SK-N-SH treated with all-trans-retinoic acid at 6 μM for 48 hours (cell line): ENCODE data around the gene PSME4.

ENCODE experiments used
- ATAC-seq: fragments of 200-7000 bp; cut with Tn5 transposase; 3 replicates; pipeline ENCODE4 v1.9.1; 2020; ENCODE audit warnings: mild to moderate bottlenecking, moderate library complexity
- ARNTL ChIP-seq: fragments of 450-650 bp; formaldehyde crosslinking; IDR thresholded peaks from 2 replicates; pipeline ENCODE4 v1.5.0; 2020; ENCODE audit warnings: low read depth, mild to moderate bottlenecking, moderate library complexity, borderline replicate concordance
- BACH2 ChIP-seq: fragments of 250-450 bp; sonication (Bioruptor Pico); IDR thresholded peaks from 2 replicates; pipeline ENCODE4 v1.9.0; 2021; ENCODE audit warnings: mild to moderate bottlenecking, borderline replicate concordance
- CSDC2 ChIP-seq: fragments of 250-450 bp; sonication (Bioruptor Pico); IDR thresholded peaks from 2 replicates; pipeline ENCODE4 v1.5.0; 2020; ENCODE audit warnings: mild to moderate bottlenecking, moderate library complexity
- ISL1 ChIP-seq: fragments of 250-450 bp; sonication (Bioruptor Pico); IDR thresholded peaks from 2 replicates; pipeline ENCODE4 v2.1.2; 2022; ENCODE audit warnings: mild to moderate bottlenecking, moderate library complexity
- OSR1 ChIP-seq: fragments of 250-450 bp; sonication (Bioruptor Pico); IDR thresholded peaks from 2 replicates; pipeline ENCODE4 v1.8.0; 2022; ENCODE audit warnings: moderate library complexity, mild to moderate bottlenecking, inconsistent platforms
- PATZ1 ChIP-seq: fragments of 250-450 bp; sonication (Bioruptor Pico); IDR thresholded peaks from 2 replicates; pipeline ENCODE4 v1.8.0; 2020; ENCODE audit warnings: mild to moderate bottlenecking, moderate library complexity, borderline replicate concordance
- RARB ChIP-seq: fragments of 250-450 bp; sonication (Bioruptor Pico); IDR thresholded peaks from 2 replicates; pipeline ENCODE4 v1.8.0; 2021; ENCODE audit warnings: mild to moderate bottlenecking, moderate library complexity
- TCF4 ChIP-seq: fragments of 250-450 bp; sonication (Bioruptor Pico); IDR thresholded peaks from 2 replicates; pipeline ENCODE4 v1.8.0; 2021; ENCODE audit warnings: mild to moderate bottlenecking, moderate library complexity, borderline replicate concordance
- TOX ChIP-seq: fragments of 250-450 bp; sonication (Bioruptor Pico); IDR thresholded peaks from 2 replicates; pipeline ENCODE4 v1.8.0; 2021; ENCODE audit warnings: mild to moderate bottlenecking, moderate library complexity, borderline replicate concordance
- TSHZ2 ChIP-seq: fragments of 250-450 bp; sonication (Bioruptor Pico); IDR thresholded peaks from 2 replicates; pipeline ENCODE4 v1.5.0; 2020; ENCODE audit warnings: mild to moderate bottlenecking, moderate library complexity
- ZC3H10 ChIP-seq: fragments of 250-450 bp; sonication (Bioruptor Pico); IDR thresholded peaks from 2 replicates; pipeline ENCODE4 v1.5.1; 2021; ENCODE audit warnings: mild to moderate bottlenecking, moderate library complexity
- ZFP30 ChIP-seq: fragments of 450-650 bp; formaldehyde crosslinking; IDR thresholded peaks from 2 replicates; pipeline ENCODE4 v1.5.0; 2022; ENCODE audit warnings: mild to moderate bottlenecking, moderate library complexity
- ZNF70 ChIP-seq: fragments of 450-650 bp; formaldehyde crosslinking; IDR thresholded peaks from 2 replicates; pipeline ENCODE4 v1.5.0; 2020; ENCODE audit warnings: mild to moderate bottlenecking, moderate library complexity
- TF ChIP-seq, protein P1 (sequence below): fragments of 250-450 bp; sonication (Bioruptor Pico); IDR thresholded peaks from 2 replicates; pipeline ENCODE4 v1.5.1; 2021; ENCODE audit warnings: mild to moderate bottlenecking, moderate library complexity

The PSME4 gene

GRCh38 chr2:53818854-53819435 is 151.8 kb downstream of the PSME4 start:
- TF ChIP-seq ZC3H10 (no peak), ISL1 (CRISPR knock-in tag) (no peak), ZFP30 (no peak), BACH2 (CRISPR knock-in tag) (no peak), ZNF70 (no peak), TSHZ2 (CRISPR knock-in tag) (no peak), CSDC2 (CRISPR knock-in tag) (no peak), RARB (CRISPR knock-in tag) (no peak), PATZ1 (CRISPR knock-in tag) (no peak), TOX (CRISPR knock-in tag) (no peak), OSR1 (no peak), TCF4 (no peak), ARNTL (CRISPR knock-in tag) (no peak)
- TF ChIP-seq, protein P1, sequence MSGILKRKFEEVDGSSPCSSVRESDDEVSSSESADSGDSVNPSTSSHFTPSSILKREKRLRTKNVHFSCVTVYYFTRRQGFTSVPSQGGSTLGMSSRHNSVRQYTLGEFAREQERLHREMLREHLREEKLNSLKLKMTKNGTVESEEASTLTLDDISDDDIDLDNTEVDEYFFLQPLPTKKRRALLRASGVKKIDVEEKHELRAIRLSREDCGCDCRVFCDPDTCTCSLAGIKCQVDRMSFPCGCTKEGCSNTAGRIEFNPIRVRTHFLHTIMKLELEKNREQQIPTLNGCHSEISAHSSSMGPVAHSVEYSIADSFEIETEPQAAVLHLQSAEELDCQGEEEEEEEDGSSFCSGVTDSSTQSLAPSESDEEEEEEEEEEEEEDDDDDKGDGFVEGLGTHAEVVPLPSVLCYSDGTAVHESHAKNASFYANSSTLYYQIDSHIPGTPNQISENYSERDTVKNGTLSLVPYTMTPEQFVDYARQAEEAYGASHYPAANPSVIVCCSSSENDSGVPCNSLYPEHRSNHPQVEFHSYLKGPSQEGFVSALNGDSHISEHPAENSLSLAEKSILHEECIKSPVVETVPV (CRISPR knock-in tag): no peak
- ATAC-seq: no peak
